H9 (cell line): ENCODE measurements around the gene NEURL1B. TPM values are rescaled to one million over a fixed set of nuclear protein-coding genes. Genes with fewer than 3 reads are reported as not detected.

Source experiments
- DNase-seq: peaks from one replicate; pipeline ENCODE4 v3.0.0-alpha.2; 2017
- H2AFZ ChIP-seq: one replicate; pipeline ENCODE4 v1.6.1; 2013; ENCODE audit warnings: mild to moderate bottlenecking, low read length, control low read depth, moderate library complexity
- H2AK5ac ChIP-seq: 2 replicates; pipeline ENCODE4 v1.6.1; 2013; ENCODE audit warnings: low read length, control low read depth, mixed read lengths; ENCODE audit not compliant: insufficient read length
- H2BK120ac ChIP-seq: one replicate; pipeline ENCODE4 v1.6.1; 2013; ENCODE audit warnings: low read depth, mild to moderate bottlenecking, low read length, control low read depth, inconsistent platforms; ENCODE audit not compliant: poor library complexity, severe bottlenecking
- H2BK12ac ChIP-seq: 2 replicates; pipeline ENCODE4 v1.6.1; 2013; ENCODE audit warnings: low read length, control low read depth, mixed read lengths, low read depth; ENCODE audit not compliant: insufficient read length
- H2BK15ac ChIP-seq: 2 replicates; pipeline ENCODE4 v1.6.1; 2013; ENCODE audit warnings: low read depth, low read length, control low read depth
- H2BK20ac ChIP-seq: one replicate; pipeline ENCODE4 v1.6.1; 2013; ENCODE audit warnings: low read depth, mild to moderate bottlenecking, low read length, control low read depth, inconsistent platforms; ENCODE audit not compliant: poor library complexity, severe bottlenecking
- H2BK5ac ChIP-seq: 2 replicates; pipeline ENCODE4 v1.6.1; 2013; ENCODE audit warnings: low read length, control low read depth, mixed read lengths; ENCODE audit not compliant: insufficient read length
- H3K14ac ChIP-seq: 2 replicates; pipeline ENCODE4 v1.6.1; 2013; ENCODE audit warnings: low read length, control low read depth; ENCODE audit not compliant: insufficient read depth
- H3K18ac ChIP-seq: 2 replicates; pipeline ENCODE4 v1.6.1; 2013; ENCODE audit warnings: low read depth, mild to moderate bottlenecking, mixed read lengths, low read length, control low read depth; ENCODE audit not compliant: insufficient read length
- H3K23ac ChIP-seq: 2 replicates; pipeline ENCODE4 v1.6.1; 2013; ENCODE audit warnings: low read length, control low read depth, mixed read lengths, low read depth; ENCODE audit not compliant: insufficient read length
- H3K23me2 ChIP-seq: 2 replicates; pipeline ENCODE4 v1.6.1; 2013; ENCODE audit warnings: low read depth, mild to moderate bottlenecking, mixed read lengths, low read length, control low read depth; ENCODE audit not compliant: insufficient read length, poor library complexity, severe bottlenecking
- H3K27ac ChIP-seq: 2 replicates; pipeline ENCODE4 v1.5.1; 2013; ENCODE audit warnings: low read length, control low read depth, mixed read lengths, low read depth; ENCODE audit not compliant: insufficient read length
- H3K27me3 ChIP-seq: 2 replicates; pipeline ENCODE4 v1.6.1; 2013; ENCODE audit warnings: low read length, control low read depth, inconsistent platforms; ENCODE audit not compliant: insufficient read depth
- H3K4ac ChIP-seq: 2 replicates; pipeline ENCODE4 v1.6.1; 2013; ENCODE audit warnings: low read depth, mild to moderate bottlenecking, control low read depth, inconsistent platforms, low read length, moderate library complexity
- H3K4me1 ChIP-seq: 2 replicates; pipeline ENCODE4 v1.6.1; 2013; ENCODE audit warnings: low read length, control low read depth, inconsistent platforms; ENCODE audit not compliant: insufficient read depth
- H3K4me2 ChIP-seq: 2 replicates; pipeline ENCODE4 v1.6.1; 2013; ENCODE audit warnings: low read length, control low read depth, mixed read lengths; ENCODE audit not compliant: insufficient read length, insufficient read depth
- H3K56ac ChIP-seq: 2 replicates; pipeline ENCODE4 v1.6.1; 2013; ENCODE audit warnings: low read depth, mild to moderate bottlenecking, mixed read lengths, low read length, control low read depth; ENCODE audit not compliant: insufficient read length
- H3K79me1 ChIP-seq: 2 replicates; pipeline ENCODE4 v1.6.1; 2013; ENCODE audit warnings: low read depth, mild to moderate bottlenecking, moderate library complexity, low read length, control low read depth, inconsistent platforms; ENCODE audit not compliant: insufficient read depth, poor library complexity, severe bottlenecking
- H3K79me2 ChIP-seq: 2 replicates; pipeline ENCODE4 v1.6.1; 2013; ENCODE audit warnings: low read length, control low read depth, inconsistent platforms; ENCODE audit not compliant: insufficient read depth
- H3K9ac ChIP-seq: 2 replicates; pipeline ENCODE4 v1.6.1; 2013; ENCODE audit warnings: low read length, control low read depth, mixed read lengths; ENCODE audit not compliant: insufficient read length; ENCODE audit errors: extremely low read depth
- H3K9me3 ChIP-seq: one replicate; pipeline ENCODE4 v1.6.1; 2013; ENCODE audit warnings: low read depth, low read length, inconsistent platforms; ENCODE audit not compliant: control insufficient read depth
- H3T11ph ChIP-seq: one replicate; pipeline ENCODE4 v1.6.1; 2013; ENCODE audit warnings: mild to moderate bottlenecking, low read length, control low read depth, inconsistent platforms
- H4K20me1 ChIP-seq: one replicate; pipeline ENCODE4 v1.6.1; 2013; ENCODE audit not compliant: control insufficient read depth, insufficient read length, insufficient read depth
- H4K5ac ChIP-seq: 2 replicates; pipeline ENCODE4 v1.6.1; 2013; ENCODE audit warnings: low read depth, mild to moderate bottlenecking, mixed read lengths, low read length, control low read depth; ENCODE audit not compliant: insufficient read length
- H4K8ac ChIP-seq: replicated peaks from 2 replicates; pipeline ENCODE4 v1.6.1; 2013; ENCODE audit warnings: low read length, control low read depth, mixed read lengths, low read depth; ENCODE audit not compliant: insufficient read length
- H4K91ac ChIP-seq: 2 replicates; pipeline ENCODE4 v1.6.1; 2013; ENCODE audit warnings: low read depth, mild to moderate bottlenecking, moderate library complexity, mixed read lengths, low read length, control low read depth; ENCODE audit not compliant: insufficient read length
- H3K27ac Mint-ChIP-seq, 3 experiments: 2 replicates in 2 of 3; 3 replicates in 1 of 3; pipeline ENCODE4 v1.8.0; 2020 to 2021; ENCODE audit warnings: mixed read lengths in 3 of 3, mild to moderate bottlenecking in 1 of 3, moderate library complexity in 1 of 3
- H3K27me3 Mint-ChIP-seq: 2 replicates; pipeline ENCODE4 v1.8.0; 2021; ENCODE audit warnings: low read depth, mild to moderate bottlenecking, moderate library complexity, mixed read lengths
- H3K36me3 Mint-ChIP-seq, 3 experiments: 2 replicates in 2 of 3; 3 replicates in 1 of 3; pipeline ENCODE4 v1.8.0; 2020 to 2021; ENCODE audit warnings: low read depth in 3 of 3, mixed read lengths in 3 of 3; ENCODE audit not compliant: insufficient read depth in 1 of 3
- H3K4me1 Mint-ChIP-seq, 2 experiments: 2 replicates each; pipeline ENCODE4 v1.8.0; 2020; ENCODE audit warnings: mixed read lengths in 2 of 2
- H3K4me3 Mint-ChIP-seq, 2 experiments: 2 replicates in 1 of 2; 3 replicates in 1 of 2; pipeline ENCODE4 v1.8.0; 2020 to 2021; ENCODE audit warnings: mild to moderate bottlenecking in 2 of 2, mixed read lengths in 2 of 2, moderate library complexity in 1 of 2
- H3K9me3 Mint-ChIP-seq, 2 experiments: 2 replicates in 1 of 2; 3 replicates in 1 of 2; pipeline ENCODE4 v1.8.0; 2020; ENCODE audit warnings: mild to moderate bottlenecking in 2 of 2, mixed read lengths in 2 of 2, moderate library complexity in 1 of 2
- WGBS: extraction: QIAGEN DNeasy Blood & Tissue Kit; methylation state at CpG from one replicate; pipeline ENCODE4 v1.1.7; 2013; ENCODE audit warnings: missing lambda C conversion rate, low lambda C conversion rate, mixed read lengths; ENCODE audit not compliant: insufficient read length; ENCODE audit errors: extremely low coverage; 5-methylcytosine and 5-hydroxymethylcytosine counted together
- total RNA-seq: library from RNA; stranded (reverse); gene quantifications from 2 replicates; pipeline ENCODE4 v1.2.1, GENCODE V29; 2021
- TF ChIP-seq, protein P1 (sequence below): fragments of 200-600 bp; sonication (generic); conservative IDR thresholded peaks from 3 replicates; pipeline ENCODE4 v1.8.0; 2021; ENCODE audit warnings: antibody characterized with exemption, mild to moderate bottlenecking

The NEURL1B gene
- total RNA-seq, 1 experiment from 2014 or later = 3.6 TPM

GRCh38 chr5:172645271-172646055 is 4.4 kb downstream of the NEURL1B start:
- H3K4me1 Mint-ChIP-seq = peaks cover 53 to 54% of the 10 kb centered on the region in 2 experiments
- TF ChIP-seq, protein P1, sequence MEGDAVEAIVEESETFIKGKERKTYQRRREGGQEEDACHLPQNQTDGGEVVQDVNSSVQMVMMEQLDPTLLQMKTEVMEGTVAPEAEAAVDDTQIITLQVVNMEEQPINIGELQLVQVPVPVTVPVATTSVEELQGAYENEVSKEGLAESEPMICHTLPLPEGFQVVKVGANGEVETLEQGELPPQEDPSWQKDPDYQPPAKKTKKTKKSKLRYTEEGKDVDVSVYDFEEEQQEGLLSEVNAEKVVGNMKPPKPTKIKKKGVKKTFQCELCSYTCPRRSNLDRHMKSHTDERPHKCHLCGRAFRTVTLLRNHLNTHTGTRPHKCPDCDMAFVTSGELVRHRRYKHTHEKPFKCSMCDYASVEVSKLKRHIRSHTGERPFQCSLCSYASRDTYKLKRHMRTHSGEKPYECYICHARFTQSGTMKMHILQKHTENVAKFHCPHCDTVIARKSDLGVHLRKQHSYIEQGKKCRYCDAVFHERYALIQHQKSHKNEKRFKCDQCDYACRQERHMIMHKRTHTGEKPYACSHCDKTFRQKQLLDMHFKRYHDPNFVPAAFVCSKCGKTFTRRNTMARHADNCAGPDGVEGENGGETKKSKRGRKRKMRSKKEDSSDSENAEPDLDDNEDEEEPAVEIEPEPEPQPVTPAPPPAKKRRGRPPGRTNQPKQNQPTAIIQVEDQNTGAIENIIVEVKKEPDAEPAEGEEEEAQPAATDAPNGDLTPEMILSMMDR = no peak

More at GRCh38 chr5:172645271-172646055, 4.4 kb downstream of the NEURL1B start:
- H3K27me3 ChIP-seq = no peaks in the 10 kb centered on the region; the same call in 1 of the 2 replicates
- H4K20me1 ChIP-seq = no peaks in the 10 kb centered on the region
- no peak overlapping the region for H3K27ac ChIP-seq
- Mint-ChIP-seq H3K27me3 (peaks cover 34% of the 10 kb centered on the region), H3K4me3 (peak overlapping the region in 1 of 2 experiments; percentile 40; a peak in 2 of 5 replicates), H3K9me3 (no peaks in the 10 kb centered on the region), H3K36me3 (peaks cover 4 to 6% (median 5%) of the 10 kb centered on the region in 3 experiments; a peak in 6 of 7 replicates), H3K27ac (peak overlapping the region in 1 of 3 experiments; percentile 23; a peak in 2 of 7 replicates)
- no peak overlapping the region for H3K18ac ChIP-seq
- no peaks in the 10 kb centered on the region for H3K9me3 ChIP-seq
- DNase-seq = no peak
- no peak overlapping the region for H3K4me2 ChIP-seq
- H4K91ac ChIP-seq = no peak overlapping the region
- H2AFZ ChIP-seq = no peak overlapping the region
- H3T11ph ChIP-seq = no peak overlapping the region
- no peaks in the 10 kb centered on the region for H3K79me2 ChIP-seq
- no peaks in the 10 kb centered on the region for H3K79me1 ChIP-seq
- WGBS = no CpG with 5 or more reads among the region's 11 CpGs
- no peak overlapping the region for H3K56ac ChIP-seq
- no peak overlapping the region for H4K5ac ChIP-seq
- no peak overlapping the region for H2BK120ac ChIP-seq
- H3K23me2 ChIP-seq = peaks cover 10% of the 10 kb centered on the region
- no peak overlapping the region for H3K4ac ChIP-seq
- no peak overlapping the region for H3K14ac ChIP-seq
- H2BK12ac ChIP-seq = no peak overlapping the region
- no peak overlapping the region for H3K9ac ChIP-seq
- H2BK5ac ChIP-seq = no peak overlapping the region
- no peak overlapping the region for H2BK20ac ChIP-seq
- H2AK5ac ChIP-seq = no peak overlapping the region
- H4K8ac ChIP-seq = no peak overlapping the region
- peaks cover 7% of the 10 kb centered on the region; the same call in 1 of the 2 replicates for H3K4me1 ChIP-seq
- H3K23ac ChIP-seq = no peak overlapping the region
- no peak overlapping the region for H2BK15ac ChIP-seq
